HepG2 (cell line): Measurements from ENCODE around the gene VPS37B. TPM values are rescaled to one million over a fixed set of nuclear protein-coding genes. Genes with fewer than 3 reads are reported as not detected.

Experiments
- GATAD2A ChIP-seq: IDR thresholded peaks from 2 replicates; pipeline ENCODE4 v1.6.1; 2016
- PITX1 ChIP-seq: sonication (generic); formaldehyde crosslinking; IDR thresholded peaks from 2 replicates; pipeline ENCODE4 v1.5.1; 2020; ENCODE audit warnings: mild to moderate bottlenecking, missing genetic modification reagents
- ZNF780A ChIP-seq: sonication (generic); formaldehyde crosslinking; IDR thresholded peaks from 2 replicates; pipeline ENCODE4 v1.8.0; 2022; ENCODE audit warnings: mild to moderate bottlenecking, missing genetic modification reagents, moderate library complexity
- polyA plus RNA-seq, 8 experiments: library from polyadenylated mRNA; depleted of rRNA in 3 of 8; stranded (reverse) in 7 of 8; unstranded in 1 of 8; fragments of >200 nt; fragmentation: Illumina TruSeq in 4 of 8; extraction: Trizol in 4 of 8; gene quantifications; 2 replicates each; pipeline versions ENCODE4 v1.2.1 to v1.2.3, GENCODE V29; 2011 to 2016; ENCODE audit warnings: low read depth in 4 of 8, missing spikeins in 1 of 8, mixed read lengths in 1 of 8; ENCODE audit not compliant: insufficient read depth in 1 of 8
- total RNA-seq, 5 experiments: library from RNA; depleted of rRNA; stranded (reverse); fragments of >200 nt; fragmentation: Illumina TruSeq; extraction: Trizol; gene quantifications; 2 replicates each; pipeline ENCODE4 v1.2.3, GENCODE V29; 2016; ENCODE audit warnings: low read depth in 1 of 5
- TF ChIP-seq, protein P1 (sequence below), 2 experiments: sonication (generic) in 1 of 2; formaldehyde crosslinking in 1 of 2; IDR thresholded peaks; 2 replicates each; pipeline versions ENCODE4 v1.6.1 to v1.9.0; 2014 to 2022; ENCODE audit warnings: antibody characterized with exemption in 1 of 2, borderline replicate concordance in 1 of 2, inconsistent platforms in 1 of 2, low read depth in 1 of 2, missing genetic modification reagents in 1 of 2
- TF ChIP-seq, protein P2 (sequence below): sonication (generic); formaldehyde crosslinking; IDR thresholded peaks from 2 replicates; pipeline ENCODE4 v1.4.0; 2020; ENCODE audit warnings: low read depth, mild to moderate bottlenecking, missing genetic modification reagents

Gene VPS37B
- total and polyA plus RNA-seq, 2 of the 13 experiments (the other 11 are each of a cell fraction or from before 2014, with no cell fraction given) = 4.6 to 5.3 TPM

- TF ChIP-seq, protein P1, sequence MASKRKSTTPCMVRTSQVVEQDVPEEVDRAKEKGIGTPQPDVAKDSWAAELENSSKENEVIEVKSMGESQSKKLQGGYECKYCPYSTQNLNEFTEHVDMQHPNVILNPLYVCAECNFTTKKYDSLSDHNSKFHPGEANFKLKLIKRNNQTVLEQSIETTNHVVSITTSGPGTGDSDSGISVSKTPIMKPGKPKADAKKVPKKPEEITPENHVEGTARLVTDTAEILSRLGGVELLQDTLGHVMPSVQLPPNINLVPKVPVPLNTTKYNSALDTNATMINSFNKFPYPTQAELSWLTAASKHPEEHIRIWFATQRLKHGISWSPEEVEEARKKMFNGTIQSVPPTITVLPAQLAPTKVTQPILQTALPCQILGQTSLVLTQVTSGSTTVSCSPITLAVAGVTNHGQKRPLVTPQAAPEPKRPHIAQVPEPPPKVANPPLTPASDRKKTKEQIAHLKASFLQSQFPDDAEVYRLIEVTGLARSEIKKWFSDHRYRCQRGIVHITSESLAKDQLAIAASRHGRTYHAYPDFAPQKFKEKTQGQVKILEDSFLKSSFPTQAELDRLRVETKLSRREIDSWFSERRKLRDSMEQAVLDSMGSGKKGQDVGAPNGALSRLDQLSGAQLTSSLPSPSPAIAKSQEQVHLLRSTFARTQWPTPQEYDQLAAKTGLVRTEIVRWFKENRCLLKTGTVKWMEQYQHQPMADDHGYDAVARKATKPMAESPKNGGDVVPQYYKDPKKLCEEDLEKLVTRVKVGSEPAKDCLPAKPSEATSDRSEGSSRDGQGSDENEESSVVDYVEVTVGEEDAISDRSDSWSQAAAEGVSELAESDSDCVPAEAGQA (IDR thresholded peaks at IDR 0.05; ENCODE audit: low read depth) = no peak
- TF ChIP-seq, protein P1 (CRISPR knock-in tag; IDR thresholded peaks at IDR 0.05; ENCODE audit: borderline replicate concordance) = no peak
- TF ChIP-seq GATAD2A (CRISPR knock-in tag) (no peak), ZNF780A (CRISPR knock-in tag) (no peak), PITX1 (CRISPR knock-in tag) (no peak)
- TF ChIP-seq, protein P2, sequence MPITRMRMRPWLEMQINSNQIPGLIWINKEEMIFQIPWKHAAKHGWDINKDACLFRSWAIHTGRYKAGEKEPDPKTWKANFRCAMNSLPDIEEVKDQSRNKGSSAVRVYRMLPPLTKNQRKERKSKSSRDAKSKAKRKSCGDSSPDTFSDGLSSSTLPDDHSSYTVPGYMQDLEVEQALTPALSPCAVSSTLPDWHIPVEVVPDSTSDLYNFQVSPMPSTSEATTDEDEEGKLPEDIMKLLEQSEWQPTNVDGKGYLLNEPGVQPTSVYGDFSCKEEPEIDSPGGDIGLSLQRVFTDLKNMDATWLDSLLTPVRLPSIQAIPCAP (CRISPR knock-in tag) = no peak
These were observed 44.1 kb downstream of the VPS37B start (continued) for GRCh38 chr12:122851820-122852219.
